Large intestine (tissue), 12 donors: ENCODE measurements around the gene OTUD5. TPM values are rescaled to one million over a fixed set of nuclear protein-coding genes. Genes with fewer than 3 reads are reported as not detected.

Source experiments
- DNase-seq, 2 donors: peaks; one replicate each; pipeline versions ENCODE4 v3.0.0 to v3.0.0-alpha.2; 2013
- H3K27ac ChIP-seq: one replicate; pipeline ENCODE4 v1.5.1; 2013; ENCODE audit warnings: low read length
- H3K27me3 ChIP-seq: 2 replicates; pipeline ENCODE4 v1.6.1; 2013; ENCODE audit warnings: low read length; ENCODE audit not compliant: control insufficient read depth, insufficient read depth
- H3K36me3 ChIP-seq: 2 replicates; pipeline ENCODE4 v1.6.1; 2013; ENCODE audit warnings: low read length; ENCODE audit not compliant: control insufficient read depth, insufficient read depth
- H3K4me1 ChIP-seq: one replicate; pipeline ENCODE4 v1.6.1; 2013; ENCODE audit warnings: low read length; ENCODE audit not compliant: control insufficient read depth, insufficient read depth
- H3K4me3 ChIP-seq: one replicate; pipeline ENCODE4 v1.5.1; 2013; ENCODE audit warnings: low read length
- H3K9me3 ChIP-seq: one replicate; pipeline ENCODE4 v1.6.1; 2013; ENCODE audit warnings: mild to moderate bottlenecking, low read depth, low read length, moderate library complexity; ENCODE audit not compliant: control insufficient read depth
- WGBS: methylation state at CpG from one replicate; pipeline ENCODE4 v1.1.5; 2013; ENCODE audit warnings: low lambda C conversion rate; ENCODE audit not compliant: insufficient coverage; 5-methylcytosine and 5-hydroxymethylcytosine counted together
- long read RNA-seq, 11 donors: transcript quantifications; one replicate each; lab custom pipeline, GENCODE V29; 2026
- polyA plus RNA-seq: library from polyadenylated mRNA; unstranded; fragments of 120-200 nt; gene quantifications from one replicate; pipeline ENCODE4 v1.2.1, GENCODE V29; 2013

Gene OTUD5
- polyA plus RNA-seq, result 46.9 TPM
- long read RNA-seq, donor 1, partial matches to known transcripts, result 0 of 2 reads
- long read RNA-seq, donor 1, other reads (novel, unspliced or antisense), result 0 of 2 reads
- long read RNA-seq, donor 2, transcript OTUD5-202 (9 exons, 2,692 nt), result major isoform, 5 of 6 reads
- long read RNA-seq, donor 2, partial matches to known transcripts, result 0 of 6 reads
- long read RNA-seq, donor 2, other reads (novel, unspliced or antisense), result 0 of 6 reads
- long read RNA-seq, donor 3, transcript OTUD5-202 (9 exons, 2,692 nt), result major isoform, 5 of 29 reads
- long read RNA-seq, donor 3, partial matches to known transcripts, result 24 of 29 reads
- long read RNA-seq, donor 3, other reads (novel, unspliced or antisense), result 0 of 29 reads
- long read RNA-seq, donor 4, result 0 reads
- long read RNA-seq, donor 5, partial matches to known transcripts, result 0 of 3 reads
- long read RNA-seq, donor 5, other reads (novel, unspliced or antisense), result 0 of 3 reads
- long read RNA-seq, donor 6, partial matches to known transcripts, result 0 of 5 reads
- long read RNA-seq, donor 6, other reads (novel, unspliced or antisense), result 0 of 5 reads
- long read RNA-seq, donor 7, transcript OTUD5-202 (9 exons, 2,692 nt), result major isoform, 5 of 5 reads
- long read RNA-seq, donor 7, partial matches to known transcripts, result 0 of 5 reads
- long read RNA-seq, donor 7, other reads (novel, unspliced or antisense), result 0 of 5 reads
- long read RNA-seq, donor 8, partial matches to known transcripts, result 0 of 6 reads
- long read RNA-seq, donor 8, other reads (novel, unspliced or antisense), result 0 of 6 reads
- long read RNA-seq, donor 9, partial matches to known transcripts, result 0 of 4 reads
- long read RNA-seq, donor 9, other reads (novel, unspliced or antisense), result 0 of 4 reads
- long read RNA-seq, donor 10, partial matches to known transcripts, result 0 of 1 reads
- long read RNA-seq, donor 10, other reads (novel, unspliced or antisense), result 0 of 1 reads
- long read RNA-seq, donor 11, partial matches to known transcripts, result 0 of 1 reads
- long read RNA-seq, donor 11, other reads (novel, unspliced or antisense), result 0 of 1 reads

GRCh38 chrX:48957477-48957826 is at the start of gene OTUD5:
Gene OTUD5, minus strand, starts transcription at chrX:48957607. Its CDS starts 37 bp downstream, at chrX:48957570.
- peak in 1 of 2 donors; percentile 43 for DNase-seq

GRCh38 chrX:49003696-49004095 is 46.3 kb upstream of the OTUD5 start:
- H3K4me1 ChIP-seq, result peaks cover 3% of the 10 kb centered on the region
- H3K9me3 ChIP-seq, result no peaks in the 10 kb centered on the region
- no peak overlapping the region for H3K27ac ChIP-seq
- no peak for DNase-seq
- peaks cover 6% of the 10 kb centered on the region for H3K36me3 ChIP-seq
- no peak overlapping the region for H3K4me3 ChIP-seq
- no peaks in the 10 kb centered on the region for H3K27me3 ChIP-seq
- no CpG with 5 or more reads among the region's 5 CpGs for WGBS

More at GRCh38 chrX:48957477-48957826, at the start of gene OTUD5:
- no CpG with 5 or more reads among the region's 53 CpGs for WGBS
- no peaks in the 10 kb centered on the region for H3K9me3 ChIP-seq
- peak within 1 kb of the TSS; percentile 70 for H3K4me3 ChIP-seq
- peaks cover 18% of the 10 kb centered on the region for H3K36me3 ChIP-seq
- peaks cover 27% of the 10 kb centered on the region for H3K4me1 ChIP-seq
- H3K27ac ChIP-seq, result peak within 1 kb of the TSS; percentile 100
- no peaks in the 10 kb centered on the region for H3K27me3 ChIP-seq

GRCh38 chrX:49002091-49002935 is 44.9 kb upstream of the OTUD5 start, which contains the start of gene GRIPAP1:
Gene GRIPAP1, minus strand, starts transcription at chrX:49002264. Its CDS starts 35 bp downstream, at chrX:49002229.
- Histone ChIP-seq H3K9me3 (no peaks in the 10 kb centered on the region), H3K36me3 (peaks cover 18% of the 10 kb centered on the region), H3K27ac (peak within 1 kb of the TSS; percentile 36), H3K27me3 (no peaks in the 10 kb centered on the region), H3K4me1 (peaks cover 3% of the 10 kb centered on the region), H3K4me3 (peak within 1 kb of the TSS; percentile 91)
- peak; percentile 81 to 85 for DNase-seq
- 50% methylated on average over 1 of the region's 38 CpGs for WGBS

- peaks cover 23% of the 10 kb centered on the region for H3K36me3 ChIP-seq
- no peak for DNase-seq
- no CpG with 5 or more reads among the region's 17 CpGs for WGBS
- peaks cover 3% of the 10 kb centered on the region for H3K4me1 ChIP-seq
- H3K27ac ChIP-seq, result peak overlapping the region; percentile 14
- no peaks in the 10 kb centered on the region for H3K27me3 ChIP-seq
- H3K4me3 ChIP-seq, result peak overlapping the region; percentile 91
- no peaks in the 10 kb centered on the region for H3K9me3 ChIP-seq
These were observed 44.2 kb upstream of the OTUD5 start for GRCh38 chrX:49001521-49002090.

- no peak overlapping the region for H3K4me3 ChIP-seq
- peaks cover 3% of the 10 kb centered on the region for H3K4me1 ChIP-seq
- DNase-seq, result no peak
- no peaks in the 10 kb centered on the region for H3K9me3 ChIP-seq
- H3K36me3 ChIP-seq, result peaks cover 26% of the 10 kb centered on the region
- WGBS, result no CpG with 5 or more reads among the region's 4 CpGs
- no peak overlapping the region for H3K27ac ChIP-seq
- no peaks in the 10 kb centered on the region for H3K27me3 ChIP-seq
These were observed 43.2 kb upstream of the OTUD5 start for GRCh38 chrX:49000636-49001035.

- no peak for DNase-seq
- Histone ChIP-seq H3K4me3 (no peak overlapping the region), H3K4me1 (peaks cover 3% of the 10 kb centered on the region), H3K9me3 (no peaks in the 10 kb centered on the region), H3K27ac (no peak overlapping the region), H3K36me3 (peaks cover 29% of the 10 kb centered on the region), H3K27me3 (no peaks in the 10 kb centered on the region)
- WGBS, result no CpG with 5 or more reads among the region's 5 CpGs
These were observed 41.6 kb upstream of the OTUD5 start for GRCh38 chrX:48999030-48999429.

- no peaks in the 10 kb centered on the region for H3K27me3 ChIP-seq
- H3K36me3 ChIP-seq, result peaks cover 34% of the 10 kb centered on the region
- H3K9me3 ChIP-seq, result no peaks in the 10 kb centered on the region
- no peak for DNase-seq
- WGBS, result no CpG with 5 or more reads among the region's 4 CpGs
- H3K4me3 ChIP-seq, result no peak overlapping the region
- H3K4me1 ChIP-seq, result peaks cover 3% of the 10 kb centered on the region
- H3K27ac ChIP-seq, result no peak overlapping the region
These were observed 41.0 kb upstream of the OTUD5 start for GRCh38 chrX:48998391-48998790.

- no peak overlapping the region for H3K27ac ChIP-seq
- peaks cover 3% of the 10 kb centered on the region for H3K4me1 ChIP-seq
- no peak for DNase-seq
- peaks cover 38% of the 10 kb centered on the region for H3K36me3 ChIP-seq
- WGBS, result no CpG with 5 or more reads among the region's 1 CpG
- H3K27me3 ChIP-seq, result no peaks in the 10 kb centered on the region
- H3K9me3 ChIP-seq, result no peaks in the 10 kb centered on the region
- H3K4me3 ChIP-seq, result no peak overlapping the region
These were observed 40.5 kb upstream of the OTUD5 start for GRCh38 chrX:48997865-48998264.

GRCh38 chrX:48997455-48997854 is 40.0 kb upstream of the OTUD5 start:
- Histone ChIP-seq H3K4me1 (peaks cover 3% of the 10 kb centered on the region), H3K27ac (no peak overlapping the region), H3K36me3 (peaks cover 39% of the 10 kb centered on the region), H3K4me3 (no peak overlapping the region), H3K9me3 (no peaks in the 10 kb centered on the region), H3K27me3 (no peaks in the 10 kb centered on the region)
- 100% methylated on average over 2 of the region's 3 CpGs for WGBS
- DNase-seq, result no peak
